ENCODE measurements around the gene BMP3. TPM values are rescaled to one million over a fixed set of nuclear protein-coding genes. Genes with fewer than 3 reads are reported as not detected.
A peak's percentile ranks its signal among the peaks of the same experiment; 100 is the strongest.

Gene BMP3
- total RNA-seq, 2 experiments from 2014 or later, result not detected

DNA sequence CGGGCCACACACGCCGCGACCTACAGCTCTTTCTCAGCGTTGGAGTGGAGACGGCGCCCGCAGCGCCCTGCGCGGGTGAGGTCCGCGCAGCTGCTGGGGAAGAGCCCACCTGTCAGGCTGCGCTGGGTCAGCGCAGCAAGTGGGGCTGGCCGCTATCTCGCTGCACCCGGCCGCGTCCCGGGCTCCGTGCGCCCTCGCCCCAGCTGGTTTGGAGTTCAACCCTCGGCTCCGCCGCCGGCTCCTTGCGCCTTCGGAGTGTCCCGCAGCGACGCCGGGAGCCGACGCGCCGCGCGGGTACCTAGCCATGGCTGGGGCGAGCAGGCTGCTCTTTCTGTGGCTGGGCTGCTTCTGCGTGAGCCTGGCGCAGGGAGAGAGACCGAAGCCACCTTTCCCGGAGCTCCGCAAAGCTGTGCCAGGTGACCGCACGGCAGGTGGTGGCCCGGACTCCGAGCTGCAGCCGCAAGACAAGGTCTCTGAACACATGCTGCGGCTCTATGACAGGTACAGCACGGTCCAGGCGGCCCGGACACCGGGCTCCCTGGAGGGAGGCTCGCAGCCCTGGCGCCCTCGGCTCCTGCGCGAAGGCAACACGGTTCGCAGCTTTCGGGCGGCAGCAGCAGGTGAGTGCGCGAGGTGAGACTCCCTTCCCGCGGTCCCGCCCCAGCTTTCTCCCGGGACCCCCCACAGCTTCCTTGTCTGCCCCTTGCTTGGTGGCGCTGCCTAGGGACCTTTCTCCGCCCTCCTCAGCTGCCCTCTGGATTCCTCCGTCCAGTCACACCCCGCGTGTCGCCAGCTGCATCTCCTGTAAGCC is 678 bp downstream of the BMP3 start:
- CTCF ChIA-PET, result interaction anchor here (1.0 to 1.4 kb wide), 2 partner anchors 40 to 670 kb away, joined by 3 read pairs; no protein-coding TSS in a partner anchor
- H3K4me3 Mint-ChIP-seq, result peak overlapping the region; percentile 73
- ATAC-seq, result no peak
- peaks cover 10% of the 10 kb centered on the region for H3K4me1 Mint-ChIP-seq
- DNase-seq, result no peak
- peaks cover 70% of the 10 kb centered on the region for H3K27me3 Mint-ChIP-seq
- no peaks in the 10 kb centered on the region for H3K9me3 Mint-ChIP-seq (ENCODE audit: low read depth)
- no peak overlapping the region for H3K27ac Mint-ChIP-seq
- peaks cover 1% of the 10 kb centered on the region for H3K36me3 Mint-ChIP-seq

GRCh38 chr4:81031796-81032551 is 1.5 kb downstream of the BMP3 start:
- H3K27ac Mint-ChIP-seq, result peak overlapping the region; percentile 17
- peaks cover 1% of the 10 kb centered on the region for H3K36me3 Mint-ChIP-seq

DNA sequence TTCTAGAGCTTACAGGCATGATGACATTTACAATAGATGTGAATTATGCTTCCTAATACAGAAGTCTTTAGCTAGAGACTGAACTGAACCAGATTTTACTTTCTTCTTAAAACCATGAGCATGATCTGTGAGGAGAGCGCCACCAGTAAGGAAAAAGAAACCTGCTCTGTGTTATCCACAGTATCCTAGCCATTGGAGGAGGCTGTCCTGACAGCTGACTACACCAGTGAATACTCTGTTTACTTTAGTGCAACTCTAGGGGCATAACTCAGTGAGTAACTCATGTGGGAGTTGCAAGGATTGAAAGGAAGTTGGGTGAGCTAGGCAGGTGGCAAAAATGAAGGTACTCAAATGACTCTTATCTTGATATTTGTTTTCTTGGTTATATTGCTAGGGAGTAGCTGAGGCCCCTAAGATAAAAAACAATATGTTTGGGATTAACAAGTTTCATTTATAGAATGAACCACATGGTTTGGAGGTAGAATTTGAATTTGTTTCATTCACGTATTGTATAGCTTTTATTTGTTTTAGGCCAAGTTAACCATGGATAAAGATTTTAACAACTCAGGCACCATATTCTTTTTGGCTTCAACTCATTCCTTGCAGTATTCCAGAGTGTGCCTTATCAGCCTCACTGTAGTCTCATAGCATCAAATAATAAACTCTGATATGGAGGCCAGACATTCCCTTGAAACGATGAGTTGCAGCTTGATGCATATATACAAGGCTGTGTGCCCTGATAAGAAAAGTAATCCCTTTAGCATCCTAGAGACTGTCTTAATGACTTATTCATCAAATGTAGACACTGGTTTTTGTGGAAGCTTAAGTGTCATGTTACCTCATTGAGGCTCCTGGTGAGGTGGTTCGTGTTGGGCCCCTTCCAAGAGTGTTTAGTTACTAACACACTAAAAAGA is 2.5 kb downstream of the BMP3 start:
- ATAC-seq (no peak), DNase-seq (no peak)
- CTCF ChIA-PET, result no interaction called here
- Mint-ChIP-seq H3K4me1 (peaks cover 10% of the 10 kb centered on the region), H3K9me3 (ENCODE audit: low read depth) (no peaks in the 10 kb centered on the region), H3K27ac (no peak overlapping the region), H3K4me3 (no peak overlapping the region), H3K27me3 (peaks cover 57% of the 10 kb centered on the region), H3K36me3 (peaks cover 1% of the 10 kb centered on the region)

More at GRCh38 chr4:81031796-81032551, 1.5 kb downstream of the BMP3 start:
- Mint-ChIP-seq H3K4me3 (peak overlapping the region; percentile 45), H3K9me3 (ENCODE audit: low read depth) (no peaks in the 10 kb centered on the region), H3K4me1 (peaks cover 10% of the 10 kb centered on the region), H3K27me3 (peaks cover 66% of the 10 kb centered on the region)
- CTCF ChIA-PET, result interaction anchor here (0.6 kb wide), 1 partner anchor 1675 kb away, joined by 3 read pairs; no protein-coding TSS in a partner anchor
- DNase-seq, result no peak
- no peak for ATAC-seq

- CTCF ChIA-PET, result interaction anchor here (0.9 to 1.8 kb wide), 8 partner anchors 9 to 676 kb away, joined by 3 to 15 read pairs (median 5); no protein-coding TSS in a partner anchor
- Mint-ChIP-seq H3K27ac (no peak overlapping the region), H3K36me3 (no peaks in the 10 kb centered on the region), H3K9me3 (ENCODE audit: low read depth) (no peaks in the 10 kb centered on the region), H3K27me3 (peaks cover 28% of the 10 kb centered on the region), H3K4me3 (no peak overlapping the region), H3K4me1 (no peaks in the 10 kb centered on the region)
- DNase-seq, result no peak
- no peak for ATAC-seq
Observed at GRCh38 chr4:81038636-81039350, 8.3 kb downstream of the BMP3 start.

- Mint-ChIP-seq H3K9me3 (ENCODE audit: low read depth) (no peaks in the 10 kb centered on the region), H3K4me1 (no peaks in the 10 kb centered on the region), H3K36me3 (no peaks in the 10 kb centered on the region), H3K27me3 (peaks cover 28% of the 10 kb centered on the region), H3K27ac (no peak overlapping the region), H3K4me3 (no peak overlapping the region)
- ATAC-seq (no peak), DNase-seq (no peak)
- CTCF ChIA-PET, result interaction anchor here (0.9 to 1.8 kb wide), 10 partner anchors 10 to 677 kb away, joined by 3 to 15 read pairs (median 5); no protein-coding TSS in a partner anchor
Observed at GRCh38 chr4:81039351-81039972, 9.0 kb downstream of the BMP3 start.

- no peak overlapping the region for H3K4me3 Mint-ChIP-seq
- H3K36me3 Mint-ChIP-seq, result no peaks in the 10 kb centered on the region
- H3K9me3 Mint-ChIP-seq (ENCODE audit: low read depth), result no peaks in the 10 kb centered on the region
- H3K27me3 Mint-ChIP-seq, result peaks cover 31% of the 10 kb centered on the region
- ATAC-seq, result no peak
- CTCF ChIA-PET, result interaction anchor here (0.9 to 1.8 kb wide), 10 partner anchors 9 to 677 kb away, joined by 3 to 15 read pairs (median 5); no protein-coding TSS in a partner anchor
- H3K4me1 Mint-ChIP-seq, result no peaks in the 10 kb centered on the region
- DNase-seq, result no peak
- no peak overlapping the region for H3K27ac Mint-ChIP-seq
Observed at GRCh38 chr4:81040012-81040659, 9.6 kb downstream of the BMP3 start.

GRCh38 chr4:81042578-81043365 is 12.3 kb downstream of the BMP3 start:
- no peak for ATAC-seq
- no peak overlapping the region for H3K4me3 Mint-ChIP-seq
- no peak for DNase-seq
- CTCF ChIA-PET, result interaction anchor here (0.6 to 1.3 kb wide), 3 partner anchors 10 to 414 kb away, joined by 3 read pairs; no protein-coding TSS in a partner anchor
- H3K27ac Mint-ChIP-seq, result no peak overlapping the region
- no peaks in the 10 kb centered on the region for H3K36me3 Mint-ChIP-seq
- H3K9me3 Mint-ChIP-seq (ENCODE audit: low read depth), result no peaks in the 10 kb centered on the region
- H3K4me1 Mint-ChIP-seq, result no peaks in the 10 kb centered on the region
- H3K27me3 Mint-ChIP-seq, result peaks cover 34% of the 10 kb centered on the region

- DNase-seq (no peak), ATAC-seq (no peak)
- Mint-ChIP-seq H3K4me1 (no peaks in the 10 kb centered on the region), H3K27ac (no peak overlapping the region), H3K27me3 (peaks cover 35% of the 10 kb centered on the region), H3K9me3 (ENCODE audit: low read depth) (no peaks in the 10 kb centered on the region), H3K36me3 (no peaks in the 10 kb centered on the region), H3K4me3 (no peak overlapping the region)
- CTCF ChIA-PET, result interaction anchor here (2.1 kb wide), 1 partner anchor 10 kb away, joined by 9 read pairs; no protein-coding TSS in a partner anchor
Observed at GRCh38 chr4:81049330-81049729, 18.8 kb downstream of the BMP3 start.

- DNase-seq (no peak), ATAC-seq (no peak)
- no peak overlapping the region for H3K4me3 Mint-ChIP-seq
- no peak overlapping the region for H3K27ac Mint-ChIP-seq
- H3K27me3 Mint-ChIP-seq, result peaks cover 35% of the 10 kb centered on the region
- H3K9me3 Mint-ChIP-seq (ENCODE audit: low read depth), result no peaks in the 10 kb centered on the region
- CTCF ChIA-PET, result interaction anchor here (2.1 kb wide), 1 partner anchor 10 kb away, joined by 9 read pairs; no protein-coding TSS in a partner anchor
- no peaks in the 10 kb centered on the region for H3K36me3 Mint-ChIP-seq
- no peaks in the 10 kb centered on the region for H3K4me1 Mint-ChIP-seq
Observed at GRCh38 chr4:81049907-81050306, 19.4 kb downstream of the BMP3 start.

GRCh38 chr4:81052119-81053068 is 21.9 kb downstream of the BMP3 start:
- H3K4me1 Mint-ChIP-seq, result no peaks in the 10 kb centered on the region
- H3K27ac Mint-ChIP-seq, result no peak overlapping the region
- H3K9me3 Mint-ChIP-seq (ENCODE audit: low read depth), result no peaks in the 10 kb centered on the region
- ATAC-seq (no peak), DNase-seq (no peak)
- H3K27me3 Mint-ChIP-seq, result peaks cover 35% of the 10 kb centered on the region
- H3K4me3 Mint-ChIP-seq, result no peak overlapping the region
- CTCF ChIA-PET, result interaction anchor here (0.7 to 1.8 kb wide), 3 partner anchors 9 to 19 kb away, joined by 3 to 6 read pairs (median 4); no protein-coding TSS in a partner anchor
- no peaks in the 10 kb centered on the region for H3K36me3 Mint-ChIP-seq
